Measurements from ENCODE around the gene CWH43. TPM values are rescaled to one million over a fixed set of nuclear protein-coding genes. Genes with fewer than 3 reads are reported as not detected.

Gene CWH43
- total and polyA plus RNA-seq, 2 donors (not counting 1 experiment from before 2014, with no cell fraction given) = not detected

DNA sequence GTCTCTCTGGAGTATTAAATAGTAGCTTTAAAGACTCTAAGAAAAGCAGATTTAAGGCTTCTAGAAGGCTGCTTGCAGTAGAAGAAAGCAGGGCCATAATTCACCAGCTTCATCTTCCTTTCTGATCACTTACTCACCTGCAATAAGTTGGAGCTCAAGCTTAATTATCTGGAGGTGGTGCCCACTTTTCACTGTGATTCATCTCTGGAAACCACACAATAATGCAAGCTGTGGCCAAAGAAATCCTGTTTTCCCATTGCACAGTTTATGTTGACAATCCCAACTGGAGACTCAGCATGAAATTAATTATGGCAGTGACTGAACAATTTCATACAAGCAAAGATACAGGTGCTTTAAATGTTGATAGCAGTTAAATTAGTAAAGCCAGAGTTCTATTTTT lies 14.7 kb downstream of the CWH43 start:
- no peak overlapping the region for H3K27ac ChIP-seq (ENCODE audit: low read length in 2 of 2)
- TF ChIP-seq EZH2 (IDR thresholded peaks at IDR 0.05; ENCODE audit: borderline replicate concordance, insufficient read depth, low read depth, low read length, poor library complexity, severe bottlenecking) = no peak
- TF ChIP-seq, protein P1, sequence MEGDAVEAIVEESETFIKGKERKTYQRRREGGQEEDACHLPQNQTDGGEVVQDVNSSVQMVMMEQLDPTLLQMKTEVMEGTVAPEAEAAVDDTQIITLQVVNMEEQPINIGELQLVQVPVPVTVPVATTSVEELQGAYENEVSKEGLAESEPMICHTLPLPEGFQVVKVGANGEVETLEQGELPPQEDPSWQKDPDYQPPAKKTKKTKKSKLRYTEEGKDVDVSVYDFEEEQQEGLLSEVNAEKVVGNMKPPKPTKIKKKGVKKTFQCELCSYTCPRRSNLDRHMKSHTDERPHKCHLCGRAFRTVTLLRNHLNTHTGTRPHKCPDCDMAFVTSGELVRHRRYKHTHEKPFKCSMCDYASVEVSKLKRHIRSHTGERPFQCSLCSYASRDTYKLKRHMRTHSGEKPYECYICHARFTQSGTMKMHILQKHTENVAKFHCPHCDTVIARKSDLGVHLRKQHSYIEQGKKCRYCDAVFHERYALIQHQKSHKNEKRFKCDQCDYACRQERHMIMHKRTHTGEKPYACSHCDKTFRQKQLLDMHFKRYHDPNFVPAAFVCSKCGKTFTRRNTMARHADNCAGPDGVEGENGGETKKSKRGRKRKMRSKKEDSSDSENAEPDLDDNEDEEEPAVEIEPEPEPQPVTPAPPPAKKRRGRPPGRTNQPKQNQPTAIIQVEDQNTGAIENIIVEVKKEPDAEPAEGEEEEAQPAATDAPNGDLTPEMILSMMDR (IDR thresholded peaks at IDR 0.05) = no peak
- no peaks in the 10 kb centered on the region for H3K9me3 Mint-ChIP-seq (ENCODE audit: insufficient read depth)
- no peak overlapping the region for H3K9ac ChIP-seq (ENCODE audit: low read length)
- no peaks in the 10 kb centered on the region for H3K36me3 ChIP-seq (replicated peaks in 1 of 2; ENCODE audit: control extremely low read depth in 1 of 2, control insufficient read depth in 1 of 2, extremely low read depth in 1 of 2, insufficient read depth in 2 of 2, low read length in 1 of 2)
- ChIA-PET CTCF (no interaction called here), POLR2A (no interaction called here)
- no peaks in the 10 kb centered on the region for H3K27me3 ChIP-seq (replicated peaks in 1 of 4; ENCODE audit: control extremely low read depth in 1 of 4, control insufficient read depth in 3 of 4, insufficient read depth in 4 of 4, low read length in 3 of 4)
- H3K4me1 ChIP-seq (ENCODE audit: control insufficient read depth in 2 of 2, insufficient read depth in 2 of 2, low read length in 2 of 2) = no peaks in the 10 kb centered on the region
- no peak overlapping the region for H2AFZ ChIP-seq (ENCODE audit: insufficient read depth, low read depth, low read length, poor library complexity, severe bottlenecking)
- H3K4me3 ChIP-seq (ENCODE audit: control extremely low read depth in 1 of 5, extremely low read depth in 1 of 5, insufficient read depth in 1 of 5, low read depth in 2 of 5, low read length in 4 of 5) = no peak overlapping the region
- no peak overlapping the region for H3K4me2 ChIP-seq (replicated peaks; ENCODE audit: low read depth, low read length, poor library complexity, severe bottlenecking)
- no peaks in the 10 kb centered on the region for H3K79me2 ChIP-seq (ENCODE audit: control insufficient read depth, insufficient read depth, low read length)
- H3K9me3 ChIP-seq (ENCODE audit: control extremely low read depth in 1 of 3, control insufficient read depth in 2 of 3, insufficient read depth in 1 of 3, low read length in 2 of 3) = no peaks in the 10 kb centered on the region
- DNase-seq (no peak), ATAC-seq (ENCODE audit: low read depth) (no peak)
- no peak overlapping the region for H3K4me3 Mint-ChIP-seq
- no peaks in the 10 kb centered on the region for H3K4me1 Mint-ChIP-seq
- H3K27me3 Mint-ChIP-seq = peaks cover 14% of the 10 kb centered on the region
- no peak overlapping the region for H3K27ac Mint-ChIP-seq
- H4K20me1 ChIP-seq (ENCODE audit: control insufficient read depth, insufficient read depth, low read length, poor library complexity, severe bottlenecking) = no peaks in the 10 kb centered on the region
- intact Hi-C loops (cut with micrococcal nuclease) = no loop called here

DNA sequence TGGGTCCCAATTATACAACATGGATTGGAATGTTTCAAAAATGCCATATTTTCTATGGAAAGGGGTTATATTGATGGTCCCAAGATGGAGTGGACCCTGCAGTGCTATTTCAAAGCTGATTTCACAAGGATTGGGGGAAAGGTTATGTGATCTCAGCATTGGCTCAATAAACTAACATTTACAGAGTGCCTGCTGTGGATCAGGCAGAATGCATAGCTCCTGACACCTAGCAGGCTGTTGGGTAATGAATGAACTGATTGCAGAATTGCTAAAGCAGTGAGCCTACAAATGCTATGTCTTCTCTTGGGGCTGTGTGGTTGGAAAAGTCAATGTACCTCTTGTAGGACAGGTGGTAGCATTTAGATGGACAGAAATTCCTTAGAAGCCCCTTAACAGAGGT lies 16.9 kb downstream of the CWH43 start:
- Histone ChIP-seq H4K20me1 (ENCODE audit: control insufficient read depth, insufficient read depth, low read length, poor library complexity, severe bottlenecking) (no peaks in the 10 kb centered on the region), H3K4me1 (ENCODE audit: control insufficient read depth in 2 of 2, insufficient read depth in 2 of 2, low read length in 2 of 2) (no peaks in the 10 kb centered on the region), H3K4me2 (replicated peaks; ENCODE audit: low read depth, low read length, poor library complexity, severe bottlenecking) (no peak overlapping the region), H3K79me2 (ENCODE audit: control insufficient read depth, insufficient read depth, low read length) (no peaks in the 10 kb centered on the region), H3K36me3 (replicated peaks in 1 of 2; ENCODE audit: control extremely low read depth in 1 of 2, control insufficient read depth in 1 of 2, extremely low read depth in 1 of 2, insufficient read depth in 2 of 2, low read length in 1 of 2) (no peaks in the 10 kb centered on the region), H3K9ac (ENCODE audit: low read length) (no peak overlapping the region), H3K27ac (ENCODE audit: low read length in 2 of 2) (no peak overlapping the region), H3K9me3 (ENCODE audit: control extremely low read depth in 1 of 3, control insufficient read depth in 2 of 3, insufficient read depth in 1 of 3, low read length in 2 of 3) (no peaks in the 10 kb centered on the region), H3K27me3 (replicated peaks in 1 of 4; ENCODE audit: control extremely low read depth in 1 of 4, control insufficient read depth in 3 of 4, insufficient read depth in 4 of 4, low read length in 3 of 4) (no peaks in the 10 kb centered on the region), H3K4me3 (ENCODE audit: control extremely low read depth in 1 of 5, extremely low read depth in 1 of 5, insufficient read depth in 1 of 5, low read depth in 2 of 5, low read length in 4 of 5) (no peak overlapping the region), H2AFZ (ENCODE audit: insufficient read depth, low read depth, low read length, poor library complexity, severe bottlenecking) (no peak overlapping the region)
- ATAC-seq (ENCODE audit: low read depth) = no peak
- intact Hi-C loops (cut with micrococcal nuclease) = no loop called here
- no peak for DNase-seq
- no peaks in the 10 kb centered on the region for H3K4me1 Mint-ChIP-seq
- H3K9me3 Mint-ChIP-seq (ENCODE audit: insufficient read depth) = no peaks in the 10 kb centered on the region
- H3K27ac Mint-ChIP-seq = no peak overlapping the region
- CTCF ChIA-PET = no interaction called here
- TF ChIP-seq, protein P1 (IDR thresholded peaks at IDR 0.05) = no peak
- no peak for TF ChIP-seq EZH2 (IDR thresholded peaks at IDR 0.05; ENCODE audit: borderline replicate concordance, insufficient read depth, low read depth, low read length, poor library complexity, severe bottlenecking)
- POLR2A ChIA-PET = no interaction called here
- H3K27me3 Mint-ChIP-seq = peaks cover 13% of the 10 kb centered on the region
- no peak overlapping the region for H3K4me3 Mint-ChIP-seq
